8988T (cell line): Measurements from ENCODE around the gene PALD1.

Experiments
- DNase-seq: peaks from one replicate; pipeline ENCODE4 v3.0.0; 2011

Gene PALD1

GRCh38 chr10:70538195-70538520, 59.6 kb downstream of the PALD1 start:
- no peak for DNase-seq

- DNase-seq, result no peak
These were observed 60.3 kb downstream of the PALD1 start for GRCh38 chr10:70538731-70539338.

- no peak for DNase-seq
These were observed 60.9 kb downstream of the PALD1 start for GRCh38 chr10:70539471-70539870.

GRCh38 chr10:70540089-70540788, 61.7 kb downstream of the PALD1 start:
- DNase-seq, result peak; percentile 65

DNA sequence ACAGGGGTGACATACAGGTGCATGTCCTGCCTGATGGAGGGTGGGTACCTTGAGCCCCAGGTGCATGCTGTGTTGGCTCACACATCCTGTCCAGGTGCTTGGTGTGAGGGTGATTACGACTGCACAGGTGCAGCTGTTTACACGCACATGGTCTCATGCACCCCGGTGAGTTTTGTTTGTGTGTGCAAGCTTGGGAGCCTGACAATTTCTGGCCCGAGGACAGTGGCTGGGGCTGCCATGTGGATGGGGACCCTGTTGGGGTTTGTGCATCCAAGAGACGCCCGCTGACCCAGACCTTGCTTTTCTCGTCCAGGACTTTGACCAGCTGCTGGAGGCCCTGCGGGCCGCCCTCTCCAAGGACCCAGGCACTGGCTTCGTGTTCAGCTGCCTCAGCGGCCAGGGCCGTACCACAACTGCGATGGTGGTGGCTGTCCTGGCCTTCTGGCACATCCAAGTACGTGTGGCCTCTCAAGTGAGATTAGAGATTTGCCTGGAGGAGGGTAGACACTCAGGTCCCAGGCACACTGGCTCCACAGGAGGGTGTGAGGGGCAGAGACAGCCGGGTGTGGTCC, 62.3 kb downstream of the PALD1 start:
- DNase-seq, result no peak

- DNase-seq, result no peak
These were observed 63.4 kb downstream of the PALD1 start for GRCh38 chr10:70541736-70542564.

GRCh38 chr10:70542565-70542938, 64.0 kb downstream of the PALD1 start:
- no peak for DNase-seq

DNA sequence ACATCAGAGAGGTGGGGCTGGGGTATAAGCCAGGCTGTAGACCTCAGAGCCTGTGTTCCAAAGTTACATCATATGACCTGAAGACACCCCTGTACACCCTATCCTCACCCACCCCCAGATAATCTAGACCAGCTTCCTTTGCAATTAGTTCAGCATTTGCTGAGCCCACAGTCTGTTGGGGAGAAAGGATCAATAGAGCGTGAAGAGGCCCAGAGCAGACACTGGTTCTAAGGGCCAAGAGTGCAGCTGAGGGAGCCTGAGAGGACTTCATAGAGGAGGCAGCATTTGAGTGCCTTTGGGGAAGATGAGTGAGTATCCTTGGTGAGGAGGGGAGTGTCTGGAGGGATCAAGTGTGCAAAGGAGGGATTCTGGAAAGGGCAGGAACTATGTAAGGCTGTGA, 65.3 kb downstream of the PALD1 start:
- no peak for DNase-seq

DNA sequence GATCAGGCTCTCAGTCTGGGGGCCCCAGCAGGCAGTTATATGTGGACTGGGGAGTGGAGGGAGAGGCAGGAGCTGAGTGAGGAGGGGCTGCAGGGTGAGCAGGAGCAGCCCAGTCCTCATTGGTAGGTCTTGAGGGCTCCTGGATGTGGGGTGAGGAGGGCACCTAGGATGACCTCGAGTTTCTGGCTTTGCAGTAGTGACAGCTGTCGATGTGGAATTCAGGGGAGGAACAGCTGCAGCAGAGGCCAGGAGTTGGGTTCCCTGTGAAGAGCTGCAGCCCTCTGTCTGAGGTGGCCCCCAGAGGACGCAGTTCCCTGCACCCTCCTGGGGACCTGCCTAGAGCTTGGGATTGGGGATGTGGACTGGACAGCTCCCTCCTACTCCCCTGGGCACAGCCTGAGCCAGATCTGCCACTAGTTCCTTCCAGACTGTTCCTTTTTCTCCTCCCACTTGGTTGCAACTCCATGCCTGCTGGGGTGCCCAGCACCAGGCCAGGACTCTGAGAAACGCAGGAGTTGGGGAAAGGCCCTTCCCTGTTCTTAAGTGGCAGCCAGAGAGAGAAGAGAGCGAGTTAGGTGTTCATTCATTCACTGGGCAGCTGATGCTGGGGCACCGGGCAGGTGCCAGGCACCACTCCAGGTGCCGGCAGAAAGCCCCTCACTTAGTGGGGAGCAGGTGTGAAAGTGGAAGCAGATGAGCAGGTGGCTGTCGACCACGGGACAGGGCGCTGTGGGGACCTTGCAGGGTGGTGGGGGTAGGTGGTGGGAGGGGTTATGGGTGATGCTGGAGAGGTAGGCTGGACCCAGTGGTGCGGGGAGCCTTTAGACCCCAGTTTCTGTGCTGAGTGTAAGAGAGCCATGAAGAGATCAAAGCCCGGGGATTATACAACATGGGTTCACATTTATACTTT, 66.1 kb downstream of the PALD1 start:
- DNase-seq, result no peak

DNA sequence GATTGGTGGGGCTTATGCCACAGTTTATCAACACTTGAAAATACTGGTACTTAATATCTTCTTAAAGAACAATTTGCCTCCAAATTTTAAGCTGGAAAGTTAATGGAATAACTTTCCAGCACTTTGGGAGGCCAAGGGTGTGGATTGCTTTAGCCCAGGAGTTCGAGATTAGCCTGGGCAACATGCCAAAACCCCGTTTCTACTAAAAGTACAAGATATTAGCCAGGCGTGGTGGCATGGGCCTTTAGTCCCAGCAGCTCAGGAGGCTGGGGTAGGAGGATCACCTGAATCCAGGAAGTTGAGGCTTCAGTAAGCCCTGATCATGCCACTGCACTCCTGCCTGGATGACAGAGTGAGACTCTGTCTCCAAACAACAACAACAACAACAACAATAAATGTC, 68.0 kb downstream of the PALD1 start:
- no peak for DNase-seq

DNA sequence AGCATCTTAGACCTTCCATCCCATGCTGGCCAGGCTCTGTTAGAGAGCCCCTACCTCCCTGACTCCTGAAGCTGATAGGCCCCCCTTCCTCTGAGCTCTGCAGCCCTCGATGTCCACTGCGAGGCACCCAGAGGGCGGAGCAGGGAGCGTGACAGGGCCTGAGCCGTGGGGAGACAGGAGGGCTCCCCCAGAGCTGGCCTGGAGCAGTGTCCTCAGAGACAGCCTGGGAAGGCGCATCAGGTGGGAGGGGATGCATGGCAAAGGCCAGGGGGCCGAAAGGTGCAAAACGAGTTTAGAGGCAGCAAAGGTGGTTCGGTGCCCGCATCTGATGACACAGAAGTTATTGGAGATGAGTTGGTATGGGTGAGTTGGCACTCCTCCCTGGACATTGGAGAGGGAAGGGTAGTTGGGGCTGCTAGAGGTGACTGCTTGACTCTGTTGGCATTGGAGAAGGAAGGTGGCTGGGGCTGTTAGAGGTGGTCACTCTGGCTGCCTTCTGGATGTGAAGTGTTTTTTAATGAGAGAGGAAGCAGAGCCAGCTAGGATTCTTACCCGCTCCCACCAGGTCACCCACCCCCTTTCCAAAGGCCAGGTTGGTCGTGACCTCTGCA, 70.9 kb downstream of the PALD1 start:
- DNase-seq, result no peak

DNA sequence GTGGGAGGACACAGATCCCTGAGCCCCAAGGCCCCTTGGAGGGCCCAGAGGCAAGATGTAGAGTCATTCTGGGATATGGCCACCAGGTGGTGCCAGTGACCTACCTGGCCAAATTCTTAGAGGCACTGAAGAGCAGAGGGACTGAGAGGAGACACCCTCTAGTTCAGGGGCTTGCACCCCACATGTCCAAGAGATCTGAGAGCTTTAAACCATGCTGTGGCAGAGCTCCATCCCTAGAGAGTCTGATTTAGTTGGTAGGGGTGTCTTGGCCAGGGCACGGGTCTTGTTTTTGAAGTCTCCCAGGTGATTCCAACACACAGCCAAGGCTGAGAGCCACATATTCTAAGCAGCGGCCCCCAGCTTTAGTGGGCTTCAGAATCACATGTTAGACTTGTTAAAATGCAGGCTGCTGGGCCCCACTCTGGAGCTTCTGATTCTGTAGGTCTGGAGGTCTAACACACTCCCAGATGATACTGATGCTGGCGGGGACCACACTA, 71.4 kb downstream of the PALD1 start:
- DNase-seq, result peak; percentile 78

GRCh38 chr10:70550459-70550858, 71.9 kb downstream of the PALD1 start:
- no peak for DNase-seq

GRCh38 chr10:70551466-70551865, 72.9 kb downstream of the PALD1 start:
- DNase-seq, result no peak

- no peak for DNase-seq
These were observed 73.4 kb downstream of the PALD1 start for GRCh38 chr10:70551971-70552422.

- DNase-seq, result no peak
These were observed 74.0 kb downstream of the PALD1 start for GRCh38 chr10:70552586-70552985.

GRCh38 chr10:70555371-70555770, 76.8 kb downstream of the PALD1 start:
- no peak for DNase-seq

- DNase-seq, result no peak
These were observed 78.7 kb downstream of the PALD1 start for GRCh38 chr10:70557086-70557845.

GRCh38 chr10:70557876-70558275, 79.3 kb downstream of the PALD1 start:
- no peak for DNase-seq

- no peak for DNase-seq
These were observed 79.7 kb downstream of the PALD1 start for GRCh38 chr10:70558295-70558694.
